Keratinocyte (primary cell): ENCODE measurements around the gene RASAL3.

ENCODE experiments used
- EZH2 ChIP-seq: IDR thresholded peaks from one replicate; pipeline ENCODE4 v1.6.1; 2012; ENCODE audit warnings: inconsistent platforms, mild to moderate bottlenecking, low read length, moderate library complexity
- TF ChIP-seq, protein P1 (sequence below), 3 experiments: IDR thresholded peaks in 1 of 3; conservative IDR thresholded peaks in 1 of 3; optimal IDR thresholded peaks in 1 of 3; 2 replicates in 2 of 3; 3 replicates in 1 of 3; pipeline versions ENCODE3 to v1.5.1; 2011; ENCODE audit warnings: low read length in 3 of 3, mild to moderate bottlenecking in 3 of 3, moderate library complexity in 2 of 3, control low read depth in 1 of 3, inconsistent platforms in 1 of 3; ENCODE audit not compliant: insufficient read depth in 2 of 3; ENCODE audit errors: extremely low read depth in 1 of 3

DNA sequence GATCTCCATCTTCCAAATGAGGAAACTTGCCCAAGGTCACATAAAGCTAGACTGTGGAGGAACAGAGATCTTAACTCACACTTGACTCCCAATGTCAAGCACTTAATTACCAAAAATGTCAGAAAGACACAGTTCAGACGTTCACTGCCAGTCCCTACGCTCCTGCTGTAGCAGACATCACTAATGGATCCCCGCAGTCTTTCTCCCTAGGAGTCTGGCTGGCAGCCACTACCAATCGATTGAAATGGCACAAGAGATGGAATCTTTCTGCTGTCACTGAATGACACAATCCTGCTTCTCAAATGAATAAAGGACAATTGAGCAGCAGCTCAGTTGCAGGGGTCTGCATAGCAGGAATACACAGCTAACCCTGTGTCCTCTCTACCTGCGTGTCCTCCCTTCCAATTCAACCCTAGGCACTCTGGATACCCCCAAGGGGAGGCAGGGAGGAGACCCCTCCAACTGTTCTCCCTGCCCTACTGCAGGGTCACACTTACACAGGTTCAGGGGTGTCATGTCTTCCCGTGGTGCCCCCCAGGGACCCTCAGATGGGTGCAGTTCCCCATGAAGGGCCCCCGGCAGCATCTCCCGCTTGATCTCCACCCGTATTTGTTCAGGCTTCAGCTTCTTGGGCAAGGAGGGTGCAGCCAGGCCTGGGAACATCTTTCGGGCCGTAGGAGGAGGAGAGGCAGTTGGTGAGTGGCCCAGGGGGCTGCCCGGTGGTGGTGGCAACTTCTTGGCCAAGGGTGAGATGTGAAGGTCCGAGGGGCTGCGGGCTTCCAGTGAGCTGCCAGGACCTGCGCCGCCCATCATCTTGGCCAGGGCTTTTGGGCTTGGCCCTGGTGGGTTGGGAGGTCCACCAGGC, 37.6 kb downstream of the RASAL3 start:
- TF ChIP-seq EZH2 = no peak
- TF ChIP-seq, protein P1, sequence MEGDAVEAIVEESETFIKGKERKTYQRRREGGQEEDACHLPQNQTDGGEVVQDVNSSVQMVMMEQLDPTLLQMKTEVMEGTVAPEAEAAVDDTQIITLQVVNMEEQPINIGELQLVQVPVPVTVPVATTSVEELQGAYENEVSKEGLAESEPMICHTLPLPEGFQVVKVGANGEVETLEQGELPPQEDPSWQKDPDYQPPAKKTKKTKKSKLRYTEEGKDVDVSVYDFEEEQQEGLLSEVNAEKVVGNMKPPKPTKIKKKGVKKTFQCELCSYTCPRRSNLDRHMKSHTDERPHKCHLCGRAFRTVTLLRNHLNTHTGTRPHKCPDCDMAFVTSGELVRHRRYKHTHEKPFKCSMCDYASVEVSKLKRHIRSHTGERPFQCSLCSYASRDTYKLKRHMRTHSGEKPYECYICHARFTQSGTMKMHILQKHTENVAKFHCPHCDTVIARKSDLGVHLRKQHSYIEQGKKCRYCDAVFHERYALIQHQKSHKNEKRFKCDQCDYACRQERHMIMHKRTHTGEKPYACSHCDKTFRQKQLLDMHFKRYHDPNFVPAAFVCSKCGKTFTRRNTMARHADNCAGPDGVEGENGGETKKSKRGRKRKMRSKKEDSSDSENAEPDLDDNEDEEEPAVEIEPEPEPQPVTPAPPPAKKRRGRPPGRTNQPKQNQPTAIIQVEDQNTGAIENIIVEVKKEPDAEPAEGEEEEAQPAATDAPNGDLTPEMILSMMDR (optimal IDR thresholded peaks at IDR 0.05 in 1 of 3, IDR thresholded peaks at IDR 0.05 in 1 of 3, conservative IDR thresholded peaks at IDR 0.05 in 1 of 3; ENCODE audit: extremely low read depth in 1 of 3, insufficient read depth in 2 of 3, low read length in 3 of 3) = no peak
